BLaER1 (cell line): ENCODE measurements around the gene ODF2.
"Not testable (repeated sequence)": the region's sequence is repeated elsewhere in the genome, so short reads cannot be mapped to it uniquely, and the experiment has no call there.

Experiments
- H3K27ac ChIP-seq: shearing (Covaris generic); formaldehyde crosslinking; 2 replicates; pipeline ENCODE4 v1.8.1; 2022
- H3K27me3 ChIP-seq: shearing (Covaris generic); formaldehyde crosslinking; 2 replicates; pipeline ENCODE4 v1.8.1; 2022
- H3K36me3 ChIP-seq: shearing (Covaris generic); formaldehyde crosslinking; 2 replicates; pipeline ENCODE4 v1.8.1; 2022
- H3K4me1 ChIP-seq: shearing (Covaris generic); formaldehyde crosslinking; 2 replicates; pipeline ENCODE4 v1.8.1; 2022
- H3K4me2 ChIP-seq: shearing (Covaris generic); formaldehyde crosslinking; 2 replicates; pipeline ENCODE4 v1.8.1; 2022
- H3K4me3 ChIP-seq: shearing (Covaris generic); formaldehyde crosslinking; 2 replicates; pipeline ENCODE4 v1.8.1; 2022
- H3K9ac ChIP-seq: shearing (Covaris generic); formaldehyde crosslinking; 2 replicates; pipeline ENCODE4 v1.8.1; 2022
- H3K9me3 ChIP-seq: shearing (Covaris generic); formaldehyde crosslinking; 2 replicates; pipeline ENCODE4 v1.8.1; 2022
- H4K20me1 ChIP-seq: shearing (Covaris generic); formaldehyde crosslinking; 2 replicates; pipeline ENCODE4 v1.8.1; 2022
- Cebpa-rat ChIP-seq: shearing (Covaris generic); IDR thresholded peaks from 2 replicates; pipeline ENCODE4 v1.8.1; 2022

ODF2 gene

GRCh38 chr9:128424268-128424780 is 31.5 kb upstream of the ODF2 start:
- no peak for TF ChIP-seq Cebpa-rat
- Histone ChIP-seq H3K9ac (no peak overlapping the region), H4K20me1 (no peaks in the 10 kb centered on the region), H3K4me1 (peaks cover 27% of the 10 kb centered on the region), H3K27ac (no peak overlapping the region), H3K4me3 (no peak overlapping the region), H3K27me3 (peaks cover 9% of the 10 kb centered on the region), H3K36me3 (peaks cover 61% of the 10 kb centered on the region), H3K4me2 (no peak overlapping the region), H3K9me3 (no peaks in the 10 kb centered on the region)

GRCh38 chr9:128428644-128429512 is 26.9 kb upstream of the ODF2 start:
- TF ChIP-seq Cebpa-rat = no peak
- peaks cover 7% of the 10 kb centered on the region; the same call in 1 of the 2 replicates for H3K4me1 ChIP-seq

GRCh38 chr9:128429513-128430086 is 26.2 kb upstream of the ODF2 start:
- TF ChIP-seq Cebpa-rat = no peak
- no peak overlapping the region for H3K9ac ChIP-seq
- H4K20me1 ChIP-seq = no peaks in the 10 kb centered on the region
- H3K4me1 ChIP-seq = peaks cover 9% of the 10 kb centered on the region; the same call in 1 of the 2 replicates
- H3K27ac ChIP-seq = no peak overlapping the region
- no peaks in the 10 kb centered on the region for H3K9me3 ChIP-seq
- H3K4me2 ChIP-seq = no peak overlapping the region
- no peak overlapping the region for H3K4me3 ChIP-seq
- H3K27me3 ChIP-seq = no peaks in the 10 kb centered on the region
- H3K36me3 ChIP-seq = peaks cover 89% of the 10 kb centered on the region

More at GRCh38 chr9:128428644-128429512, 26.9 kb upstream of the ODF2 start:
- H3K9me3 ChIP-seq = no peaks in the 10 kb centered on the region
- no peak overlapping the region for H3K4me3 ChIP-seq
- no peak overlapping the region for H3K4me2 ChIP-seq
- H3K9ac ChIP-seq = no peak overlapping the region
- no peaks in the 10 kb centered on the region for H3K27me3 ChIP-seq
- no peak overlapping the region for H3K27ac ChIP-seq
- H4K20me1 ChIP-seq = no peaks in the 10 kb centered on the region
- H3K36me3 ChIP-seq = peaks cover 89% of the 10 kb centered on the region

GRCh38 chr9:128431207-128431606 is 24.6 kb upstream of the ODF2 start:
- Histone ChIP-seq H3K9ac (no peak overlapping the region), H3K4me3 (no peak overlapping the region), H3K4me2 (no peak overlapping the region), H3K9me3 (no peaks in the 10 kb centered on the region), H3K36me3 (peaks cover 85% of the 10 kb centered on the region), H4K20me1 (no peaks in the 10 kb centered on the region), H3K4me1 (peaks cover 9% of the 10 kb centered on the region; the same call in 1 of the 2 replicates), H3K27me3 (no peaks in the 10 kb centered on the region), H3K27ac (no peak overlapping the region)
- TF ChIP-seq Cebpa-rat = no peak

- Histone ChIP-seq H3K4me1 (peaks cover 22% of the 10 kb centered on the region), H3K9me3 (no peaks in the 10 kb centered on the region), H3K36me3 (peaks cover 65% of the 10 kb centered on the region), H3K4me3 (no peak overlapping the region), H3K27me3 (no peaks in the 10 kb centered on the region), H3K27ac (no peak overlapping the region), H3K4me2 (no peak overlapping the region), H3K9ac (no peak overlapping the region), H4K20me1 (no peaks in the 10 kb centered on the region)
- TF ChIP-seq Cebpa-rat = no peak
Measured at GRCh38 chr9:128434340-128434739, 21.5 kb upstream of the ODF2 start.

- no peak for TF ChIP-seq Cebpa-rat
- Histone ChIP-seq H3K9ac (no peak overlapping the region), H3K4me2 (no peak overlapping the region), H3K4me1 (peaks cover 35% of the 10 kb centered on the region), H3K9me3 (no peaks in the 10 kb centered on the region), H3K27ac (no peak overlapping the region), H3K4me3 (no peak overlapping the region), H3K27me3 (no peaks in the 10 kb centered on the region), H3K36me3 (peaks cover 52% of the 10 kb centered on the region), H4K20me1 (no peaks in the 10 kb centered on the region)
Measured at GRCh38 chr9:128435611-128436010, 20.2 kb upstream of the ODF2 start.

- H3K9me3 ChIP-seq = no peaks in the 10 kb centered on the region
- H3K4me2 ChIP-seq = peak overlapping the region; percentile 80
- H3K27ac ChIP-seq = peak overlapping the region; percentile 52
- H3K4me3 ChIP-seq = peak overlapping the region; percentile 8; the same call in 1 of the 2 replicates
- peaks cover 30% of the 10 kb centered on the region; the same call in 1 of the 2 replicates for H3K36me3 ChIP-seq
- H3K27me3 ChIP-seq = no peaks in the 10 kb centered on the region
- no peaks in the 10 kb centered on the region for H4K20me1 ChIP-seq
- H3K9ac ChIP-seq = peak overlapping the region; percentile 21; the same call in 1 of the 2 replicates
- peaks cover 36% of the 10 kb centered on the region for H3K4me1 ChIP-seq
- TF ChIP-seq Cebpa-rat = no peak
Measured at GRCh38 chr9:128438343-128439109, 17.3 kb upstream of the ODF2 start.

GRCh38 chr9:128439273-128439672 is 16.5 kb upstream of the ODF2 start:
- no peaks in the 10 kb centered on the region for H4K20me1 ChIP-seq
- H3K27me3 ChIP-seq = no peaks in the 10 kb centered on the region
- peaks cover 30% of the 10 kb centered on the region for H3K4me1 ChIP-seq
- no peak for TF ChIP-seq Cebpa-rat
- H3K27ac ChIP-seq = peak overlapping the region; percentile 52
- peak overlapping the region; percentile 80 for H3K4me2 ChIP-seq
- peak overlapping the region; percentile 21; the same call in 1 of the 2 replicates for H3K9ac ChIP-seq
- H3K9me3 ChIP-seq = no peaks in the 10 kb centered on the region
- peaks cover 23% of the 10 kb centered on the region; the same call in 1 of the 2 replicates for H3K36me3 ChIP-seq
- peak overlapping the region; percentile 8; the same call in 1 of the 2 replicates for H3K4me3 ChIP-seq

GRCh38 chr9:128442150-128442549 is 13.7 kb upstream of the ODF2 start:
- Histone ChIP-seq H4K20me1 (no peaks in the 10 kb centered on the region), H3K4me3 (no peak overlapping the region), H3K4me1 (peaks cover 30% of the 10 kb centered on the region), H3K4me2 (no peak overlapping the region), H3K27ac (no peak overlapping the region), H3K9ac (no peak overlapping the region), H3K36me3 (no peaks in the 10 kb centered on the region), H3K27me3 (no peaks in the 10 kb centered on the region), H3K9me3 (no peaks in the 10 kb centered on the region)
- TF ChIP-seq Cebpa-rat = no peak

- H3K9me3 ChIP-seq, H4K20me1 ChIP-seq, H3K4me2 ChIP-seq, H3K4me1 ChIP-seq, H3K4me3 ChIP-seq, H3K27ac ChIP-seq, H3K9ac ChIP-seq, H3K36me3 ChIP-seq, H3K27me3 ChIP-seq: not testable (repeated sequence)
Measured at GRCh38 chr9:128446505-128446904, 9.3 kb upstream of the ODF2 start.
